ENCODE data around the gene CRACDL.

DNA sequence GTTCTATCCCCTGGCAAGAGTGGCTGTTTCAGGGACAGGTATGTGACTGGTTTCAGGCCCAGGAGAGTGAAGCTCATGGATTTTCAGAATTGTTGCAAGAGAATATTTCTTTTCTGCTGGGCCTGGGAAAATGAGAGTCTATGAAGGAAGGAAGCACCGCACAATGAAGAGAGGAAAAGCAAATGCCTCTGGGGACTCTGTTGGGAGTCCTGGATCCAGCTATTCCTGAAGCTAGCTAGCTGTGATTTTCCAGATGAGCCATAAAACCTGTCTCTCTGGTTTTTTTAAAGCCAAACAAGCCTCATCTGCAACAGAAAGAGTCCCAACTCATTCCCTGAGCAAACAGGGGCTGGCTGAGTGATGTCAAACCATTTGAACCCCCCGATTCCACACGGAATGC, 53.7 kb downstream of the CRACDL start:
- TF ChIP-seq, protein P1, sequence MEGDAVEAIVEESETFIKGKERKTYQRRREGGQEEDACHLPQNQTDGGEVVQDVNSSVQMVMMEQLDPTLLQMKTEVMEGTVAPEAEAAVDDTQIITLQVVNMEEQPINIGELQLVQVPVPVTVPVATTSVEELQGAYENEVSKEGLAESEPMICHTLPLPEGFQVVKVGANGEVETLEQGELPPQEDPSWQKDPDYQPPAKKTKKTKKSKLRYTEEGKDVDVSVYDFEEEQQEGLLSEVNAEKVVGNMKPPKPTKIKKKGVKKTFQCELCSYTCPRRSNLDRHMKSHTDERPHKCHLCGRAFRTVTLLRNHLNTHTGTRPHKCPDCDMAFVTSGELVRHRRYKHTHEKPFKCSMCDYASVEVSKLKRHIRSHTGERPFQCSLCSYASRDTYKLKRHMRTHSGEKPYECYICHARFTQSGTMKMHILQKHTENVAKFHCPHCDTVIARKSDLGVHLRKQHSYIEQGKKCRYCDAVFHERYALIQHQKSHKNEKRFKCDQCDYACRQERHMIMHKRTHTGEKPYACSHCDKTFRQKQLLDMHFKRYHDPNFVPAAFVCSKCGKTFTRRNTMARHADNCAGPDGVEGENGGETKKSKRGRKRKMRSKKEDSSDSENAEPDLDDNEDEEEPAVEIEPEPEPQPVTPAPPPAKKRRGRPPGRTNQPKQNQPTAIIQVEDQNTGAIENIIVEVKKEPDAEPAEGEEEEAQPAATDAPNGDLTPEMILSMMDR (IDR thresholded peaks at IDR 0.05; ENCODE audit: insufficient read depth, low read length): no peak
- TF ChIP-seq REST (IDR thresholded peaks at IDR 0.05; ENCODE audit: insufficient replicate concordance, low read depth) (no peak), POLR2AphosphoS5 (IDR thresholded peaks at IDR 0.05; ENCODE audit: low read depth) (no peak)
